SIG-M5 (cell line): ENCODE data around the gene LFNG.

Experiments used
- DNase-seq: peaks from one replicate; lab custom pipeline; 2025; lab: John Stamatoyannopoulos, UW

LFNG gene

GRCh38 chr7:2517678-2518507, 1.7 kb upstream of the LFNG start:
- no peak for DNase-seq

GRCh38 chr7:2518737-2519118, 846 bp upstream of the LFNG start:
- no peak for DNase-seq

GRCh38 chr7:2520131-2520760, 672 bp downstream of the LFNG start:
- no peak for DNase-seq

- DNase-seq = no peak
Observed at GRCh38 chr7:2520761-2521290, 1.3 kb downstream of the LFNG start.

GRCh38 chr7:2521341-2521745, 1.8 kb downstream of the LFNG start:
- DNase-seq = no peak

GRCh38 chr7:2521952-2522591, 2.5 kb downstream of the LFNG start:
- DNase-seq = no peak

GRCh38 chr7:2522780-2523433, 3.3 kb downstream of the LFNG start:
- DNase-seq = no peak

- DNase-seq = no peak
Observed at GRCh38 chr7:2523461-2523936, 3.9 kb downstream of the LFNG start.

GRCh38 chr7:2523941-2524807, 4.6 kb downstream of the LFNG start:
- DNase-seq = no peak

- DNase-seq = no peak
Observed at GRCh38 chr7:2524808-2525657, 5.5 kb downstream of the LFNG start.

- no peak for DNase-seq
Observed at GRCh38 chr7:2525658-2526630, 6.4 kb downstream of the LFNG start.

- DNase-seq = no peak
Observed at GRCh38 chr7:2526659-2527504, 7.3 kb downstream of the LFNG start.

- DNase-seq = no peak
Observed at GRCh38 chr7:2527505-2528467, 8.2 kb downstream of the LFNG start.

- DNase-seq = no peak
Observed at GRCh38 chr7:2528481-2529095, 9.0 kb downstream of the LFNG start.

- peak; percentile 76 for DNase-seq
Observed at GRCh38 chr7:2529161-2530070, 9.8 kb downstream of the LFNG start.
